ENCODE results near the gene SCUBE2.
"Not testable (repeated sequence)": the region's sequence is repeated elsewhere in the genome, so short reads cannot be mapped to it uniquely, and the experiment has no call there.

The SCUBE2 gene

DNA sequence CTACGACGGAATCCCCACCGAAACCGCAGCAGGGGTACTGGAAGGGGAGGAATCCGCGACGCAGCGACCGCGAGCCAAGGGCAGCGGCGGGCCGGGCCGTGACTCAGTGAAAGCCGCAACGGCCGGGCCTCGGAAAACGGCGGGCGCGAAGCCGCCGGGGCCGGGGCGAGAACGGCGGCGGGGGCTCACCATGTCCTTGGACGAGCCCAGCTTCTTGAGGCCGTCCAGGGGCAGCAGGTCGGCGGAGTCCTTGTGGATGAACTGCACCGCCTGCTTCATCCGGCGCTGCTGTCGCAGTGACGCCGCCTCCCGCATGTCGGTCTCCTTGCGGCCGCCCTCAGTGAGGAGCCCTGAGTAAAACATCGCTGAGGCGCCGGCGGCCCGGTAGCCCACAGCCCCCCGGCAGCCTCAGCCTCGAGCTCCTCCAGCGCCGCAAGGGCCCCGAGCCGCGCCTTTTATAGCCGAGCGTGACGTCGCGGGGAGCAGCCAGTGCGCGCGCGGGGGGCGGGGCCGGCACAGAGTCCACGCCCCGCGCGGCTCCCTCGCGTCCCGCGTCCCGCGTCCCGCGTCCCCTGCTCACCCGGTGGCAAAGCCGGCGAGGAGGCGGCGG lies 87.7 kb downstream of the SCUBE2 start, which contains the start of gene NRIP3:
NRIP3 (minus strand) TSS at position 429 of the 610 bp plus-strand sequence; CDS start at position 363, 66 bp downstream.
- DNase-seq: no peak

- DNase-seq: no peak
Measured at GRCh38 chr11:9002920-9003572, 88.4 kb downstream of the SCUBE2 start.

DNA sequence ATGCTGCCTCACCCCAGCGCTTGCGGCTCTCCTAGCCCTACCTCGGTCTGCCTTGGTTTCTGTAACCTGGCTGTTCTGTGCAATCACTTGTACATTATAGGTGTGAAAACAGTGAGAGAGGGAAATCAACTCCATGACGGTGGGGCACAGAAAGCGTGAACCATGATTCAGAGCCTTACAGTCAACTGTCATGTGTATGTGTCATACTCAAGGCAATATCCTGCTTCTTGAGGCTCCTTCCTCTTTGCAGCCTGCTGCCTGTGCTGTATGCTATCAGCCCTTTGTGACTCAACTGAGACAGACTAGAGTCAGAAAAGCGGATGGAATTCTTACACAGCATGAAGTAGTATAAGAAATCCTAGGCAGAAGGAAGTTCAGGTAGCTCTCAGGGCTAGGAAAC lies 89.7 kb downstream of the SCUBE2 start:
- peak; percentile 90 to 92 for DNase-seq

- DNase-seq: no peak
Measured at GRCh38 chr11:8998017-8998416, 93.4 kb downstream of the SCUBE2 start.

- no peak for DNase-seq
Measured at GRCh38 chr11:8997451-8997850, 93.9 kb downstream of the SCUBE2 start.

GRCh38 chr11:8989453-8989852 lies 101.9 kb downstream of the SCUBE2 start:
- DNase-seq: peak in 1 of 2 experiments; percentile 5

DNA sequence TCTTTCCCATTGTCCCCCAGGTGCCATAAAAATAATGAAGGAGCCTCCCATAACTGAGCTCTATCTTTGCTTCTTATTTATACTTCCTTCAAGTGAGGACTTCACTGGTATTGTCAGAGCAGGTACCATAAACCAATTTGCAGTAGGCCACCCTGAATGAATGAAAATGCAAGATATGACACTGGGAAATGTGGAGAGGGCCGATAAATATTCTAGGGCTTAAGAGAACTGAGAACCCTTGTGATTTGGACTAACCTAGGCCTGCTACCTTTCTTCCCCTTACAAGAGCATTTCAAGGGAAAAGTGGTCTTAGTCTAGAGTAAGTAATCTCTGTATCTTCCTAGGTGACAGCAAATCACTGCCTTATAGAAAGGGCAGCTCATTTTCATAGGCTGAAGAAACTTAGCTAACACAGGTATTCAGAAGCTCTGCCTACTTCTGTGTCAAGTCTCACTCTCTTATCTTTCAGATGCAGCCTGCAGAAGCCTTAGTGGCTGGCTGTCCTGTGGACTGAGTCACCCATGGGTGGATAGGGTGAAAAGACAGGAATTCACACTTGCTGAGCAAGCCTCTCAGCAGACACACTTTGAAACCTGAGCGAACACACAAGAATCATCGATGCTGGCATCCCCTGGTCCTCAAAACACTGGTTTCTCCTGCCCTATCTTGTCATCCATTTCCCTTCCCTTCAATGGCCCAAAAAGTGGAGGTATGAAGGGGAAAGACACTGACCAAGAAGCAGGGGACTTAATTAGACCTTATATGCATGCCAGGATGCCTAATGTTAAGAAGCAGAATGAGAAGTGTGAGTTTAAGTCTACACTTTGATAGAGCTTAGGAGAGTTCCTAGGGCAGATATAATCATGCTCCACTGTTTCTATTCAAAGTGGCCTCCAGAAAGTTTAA lies 102.8 kb downstream of the SCUBE2 start:
- DNase-seq: no peak

DNA sequence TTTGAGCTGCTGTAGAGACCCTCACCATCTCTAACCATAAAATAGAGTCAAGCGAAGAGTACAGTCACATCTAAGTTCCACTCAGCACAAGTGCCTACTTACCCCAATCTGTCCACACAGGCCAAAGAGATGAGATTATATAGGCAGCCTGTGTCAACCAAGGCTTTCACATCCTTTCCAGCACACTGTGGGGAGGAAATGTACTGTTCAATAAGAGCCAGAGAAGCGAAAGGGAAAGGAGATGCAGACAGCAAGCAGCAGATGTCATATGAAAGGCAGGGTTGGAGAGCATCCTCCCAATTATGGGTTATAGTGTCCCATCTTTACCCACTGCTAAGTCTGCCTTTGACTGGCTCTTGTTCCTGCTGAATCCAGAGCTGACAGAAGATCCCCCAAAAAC lies 104.0 kb downstream of the SCUBE2 start:
- DNase-seq: no peak

GRCh38 chr11:8986772-8987171 lies 104.6 kb downstream of the SCUBE2 start:
- DNase-seq: not testable (repeated sequence)

- no peak for DNase-seq
Measured at GRCh38 chr11:8985462-8985861, 105.9 kb downstream of the SCUBE2 start.

DNA sequence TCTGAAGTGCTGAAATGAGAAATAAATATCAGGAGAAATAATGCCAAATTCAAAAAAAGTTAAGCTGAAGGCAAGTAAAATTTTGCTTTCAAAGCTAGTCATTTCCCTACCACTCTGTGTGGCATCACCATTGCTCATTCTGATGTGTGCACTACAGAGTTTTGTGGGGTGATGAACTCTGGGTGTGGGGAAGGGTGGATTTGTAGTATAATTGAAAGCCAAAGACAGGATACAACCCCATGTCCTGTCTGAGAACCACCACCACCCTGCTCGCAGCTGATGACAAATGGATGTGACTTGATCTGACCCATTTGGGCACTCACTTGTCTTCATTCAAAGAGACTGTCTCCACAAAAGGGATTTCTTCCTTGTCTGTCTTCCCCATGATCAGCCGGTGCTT lies 107.8 kb downstream of the SCUBE2 start:
- no peak for DNase-seq

GRCh38 chr11:8980485-8980884 lies 110.9 kb downstream of the SCUBE2 start:
- DNase-seq: no peak

DNA sequence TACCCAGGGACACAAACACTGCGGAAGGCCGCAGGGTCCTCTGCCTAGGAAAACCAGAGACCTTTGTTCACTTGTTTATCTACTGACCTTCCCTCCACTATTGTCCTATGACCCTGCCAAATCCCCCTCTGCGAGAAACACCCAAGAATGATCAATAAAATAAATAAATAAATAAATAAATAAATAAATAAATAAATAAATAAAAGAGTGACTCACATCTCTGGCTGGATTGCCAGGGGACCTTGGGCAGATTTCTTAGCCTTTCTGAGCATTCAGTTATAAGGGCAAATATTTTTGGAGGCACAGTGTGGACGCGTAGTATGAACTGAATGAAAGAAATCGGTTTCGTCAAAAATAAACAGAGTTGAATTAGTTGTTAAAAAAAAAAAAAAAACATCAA lies 112.0 kb downstream of the SCUBE2 start:
- DNase-seq: not testable (repeated sequence)

DNA sequence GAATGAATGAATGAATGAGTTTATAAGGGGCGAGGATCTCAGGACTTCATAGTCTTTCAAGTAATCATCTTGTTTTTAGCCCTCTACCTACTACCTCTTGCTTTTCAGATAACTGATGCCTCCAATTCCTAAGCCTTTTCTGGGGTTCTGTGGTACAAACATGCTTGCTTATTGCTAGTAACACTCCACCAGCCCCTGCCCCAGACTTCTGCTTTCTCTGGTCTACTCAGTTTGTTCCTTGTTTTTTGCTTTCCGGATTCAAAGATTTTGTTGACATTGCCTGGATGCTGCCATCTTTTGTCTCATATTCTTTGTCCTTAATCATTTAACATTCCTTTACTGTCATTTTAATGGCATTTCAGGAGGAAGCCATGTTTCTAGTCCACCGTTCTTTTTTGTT lies 118.3 kb downstream of the SCUBE2 start:
- DNase-seq: no peak

GRCh38 chr11:8971924-8972316 lies 119.5 kb downstream of the SCUBE2 start:
- no peak for DNase-seq

DNA sequence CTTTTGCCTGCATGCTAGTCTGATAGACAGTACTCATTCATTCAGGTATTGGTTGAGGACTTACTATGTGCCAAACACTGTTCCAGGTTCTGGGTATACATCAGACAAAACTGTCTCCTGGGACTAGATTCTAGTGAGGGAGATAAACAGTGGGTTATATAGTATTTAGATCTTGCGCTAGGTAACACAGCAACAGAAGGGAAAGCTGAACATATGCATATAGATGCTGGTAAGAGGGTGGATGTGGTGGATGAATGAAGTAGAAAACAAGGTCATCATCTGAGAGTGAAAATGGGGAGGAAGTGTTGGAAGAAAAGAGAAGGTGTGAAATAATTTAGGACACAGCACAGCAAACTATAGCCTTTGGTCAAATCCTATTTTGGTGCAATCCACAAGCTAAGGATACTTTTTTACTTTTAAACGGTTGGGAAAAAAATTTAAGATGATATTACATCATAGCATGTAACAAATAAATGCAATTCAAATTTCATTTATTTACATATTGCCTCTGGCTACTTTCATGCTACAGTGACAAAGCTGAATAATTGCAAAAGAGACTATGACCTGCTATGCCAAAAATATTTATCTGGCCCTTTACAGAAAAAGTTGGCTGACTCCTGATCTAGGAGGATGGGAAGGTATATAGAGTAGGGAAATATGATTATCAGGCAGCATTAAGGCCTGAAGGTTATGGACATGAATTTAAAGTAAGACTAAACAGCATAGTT lies 120.0 kb downstream of the SCUBE2 start:
- no peak for DNase-seq

Data from AML-193 (cell line).